ENCODE data around the gene MTURN. TPM values are rescaled to one million over a fixed set of nuclear protein-coding genes. Genes with fewer than 3 reads are reported as not detected.
A peak's percentile ranks its signal among the peaks of the same experiment; 100 is the strongest.

MTURN gene
- total and polyA plus RNA-seq, 10 of the 15 experiments (the other 5 are each of a cell fraction or from before 2014, with no cell fraction given), result 0.52 to 5.0 (median 3.3) TPM

DNA sequence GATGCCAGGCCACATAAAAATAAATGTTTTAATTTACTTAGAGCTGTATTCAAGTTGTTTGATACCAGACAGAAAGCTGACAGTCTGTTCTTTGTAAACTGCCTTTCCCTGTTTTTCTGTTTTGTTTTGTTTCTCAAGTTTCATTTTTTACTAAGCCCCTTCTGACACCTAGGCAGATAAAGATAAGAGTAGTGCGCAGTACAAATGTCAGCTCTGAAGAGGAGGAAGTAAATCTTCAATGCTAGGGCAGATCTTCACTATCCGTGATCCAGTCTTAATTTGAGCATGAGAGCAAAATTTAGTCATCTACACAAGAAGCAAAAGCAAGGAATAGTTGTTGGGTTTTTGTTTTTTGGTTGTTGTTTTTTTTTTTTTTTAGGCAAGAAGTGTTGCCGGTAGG, 27.3 kb downstream of the MTURN start:
- ChIA-PET POLR2A (interaction anchor here (0.6 to 1.1 kb wide), 4 partner anchors 16 to 276 kb away, joined by 3 to 4 read pairs (median 3); no protein-coding TSS in a partner anchor), RAD21 (ENCODE audit: unreplicated experiment) (interaction anchor here (1.0 to 6.5 kb wide), 16 partner anchors 14 to 638 kb away, joined by 3 to 75 read pairs (median 4); no protein-coding TSS in a partner anchor), SMC1A (ENCODE audit: uncharacterized antibody, unreplicated experiment) (interaction anchor here (0.5 to 9.4 kb wide), 21 partner anchors 12 to 416 kb away, joined by 3 to 148 read pairs (median 5); partner anchors contain the start of genes MTURN and PLEKHA8), CTCF (interaction anchor here (0.6 to 6.6 kb wide), 10 partner anchors 9 to 402 kb away, joined by 3 to 182 read pairs (median 4); partner anchors contain the start of gene ZNRF2)
- Histone ChIP-seq H3K27ac (ENCODE audit: control insufficient read depth, insufficient read depth) (no peak overlapping the region), H2AFZ (ENCODE audit: control insufficient read depth, low read depth, low read length) (peak overlapping the region; percentile 75), H4K20me1 (ENCODE audit: control insufficient read depth, insufficient read depth) (no peaks in the 10 kb centered on the region), H3K9me3 (replicated peaks; ENCODE audit: control insufficient read depth, insufficient read depth, low read length) (no peaks in the 10 kb centered on the region), H3K79me2 (ENCODE audit: control insufficient read depth, insufficient read depth, low read length) (no peaks in the 10 kb centered on the region), H3K27me3 (replicated peaks in 1 of 2; ENCODE audit: control insufficient read depth in 2 of 2, insufficient read depth in 2 of 2, low read length in 1 of 2) (no peaks in the 10 kb centered on the region), H3K4me1 (ENCODE audit: control insufficient read depth, insufficient read depth, low read length) (peaks cover 35% of the 10 kb centered on the region), H3K4me3 (no peak overlapping the region), H3K9ac (ENCODE audit: control insufficient read depth, insufficient read depth, low read length) (no peak overlapping the region), H3K36me3 (ENCODE audit: control insufficient read depth in 2 of 2, insufficient read depth in 2 of 2, low read length in 1 of 2) (no peaks in the 10 kb centered on the region), H3K4me2 (ENCODE audit: control insufficient read depth, insufficient read depth) (peak overlapping the region; percentile 80)
- ATAC-seq, result no peak
- WGBS (ENCODE audit: insufficient coverage, insufficient replicate concordance, low lambda C conversion rate, missing lambda C conversion rate), result 50% methylated on average over 3 of the region's 3 CpGs
- intact Hi-C loops (cut with micrococcal nuclease; ENCODE audit: unreplicated experiment), result loop anchor here (5.0 kb wide), 2 partner anchors 65 to 285 kb away; no protein-coding TSS in a partner anchor
- BruUV-seq (replicated peaks), result no TSS peak
- FAIRE-seq, result no peak
- in situ Hi-C loops (cut with MboI), result loop anchor here (5.0 kb wide), 3 partner anchors 120 to 400 kb away; partner anchors contain the start of gene ZNRF2
- DNase-seq (ENCODE audit: low read depth, low spot score), result no peak
- TF ChIP-seq, protein P1, sequence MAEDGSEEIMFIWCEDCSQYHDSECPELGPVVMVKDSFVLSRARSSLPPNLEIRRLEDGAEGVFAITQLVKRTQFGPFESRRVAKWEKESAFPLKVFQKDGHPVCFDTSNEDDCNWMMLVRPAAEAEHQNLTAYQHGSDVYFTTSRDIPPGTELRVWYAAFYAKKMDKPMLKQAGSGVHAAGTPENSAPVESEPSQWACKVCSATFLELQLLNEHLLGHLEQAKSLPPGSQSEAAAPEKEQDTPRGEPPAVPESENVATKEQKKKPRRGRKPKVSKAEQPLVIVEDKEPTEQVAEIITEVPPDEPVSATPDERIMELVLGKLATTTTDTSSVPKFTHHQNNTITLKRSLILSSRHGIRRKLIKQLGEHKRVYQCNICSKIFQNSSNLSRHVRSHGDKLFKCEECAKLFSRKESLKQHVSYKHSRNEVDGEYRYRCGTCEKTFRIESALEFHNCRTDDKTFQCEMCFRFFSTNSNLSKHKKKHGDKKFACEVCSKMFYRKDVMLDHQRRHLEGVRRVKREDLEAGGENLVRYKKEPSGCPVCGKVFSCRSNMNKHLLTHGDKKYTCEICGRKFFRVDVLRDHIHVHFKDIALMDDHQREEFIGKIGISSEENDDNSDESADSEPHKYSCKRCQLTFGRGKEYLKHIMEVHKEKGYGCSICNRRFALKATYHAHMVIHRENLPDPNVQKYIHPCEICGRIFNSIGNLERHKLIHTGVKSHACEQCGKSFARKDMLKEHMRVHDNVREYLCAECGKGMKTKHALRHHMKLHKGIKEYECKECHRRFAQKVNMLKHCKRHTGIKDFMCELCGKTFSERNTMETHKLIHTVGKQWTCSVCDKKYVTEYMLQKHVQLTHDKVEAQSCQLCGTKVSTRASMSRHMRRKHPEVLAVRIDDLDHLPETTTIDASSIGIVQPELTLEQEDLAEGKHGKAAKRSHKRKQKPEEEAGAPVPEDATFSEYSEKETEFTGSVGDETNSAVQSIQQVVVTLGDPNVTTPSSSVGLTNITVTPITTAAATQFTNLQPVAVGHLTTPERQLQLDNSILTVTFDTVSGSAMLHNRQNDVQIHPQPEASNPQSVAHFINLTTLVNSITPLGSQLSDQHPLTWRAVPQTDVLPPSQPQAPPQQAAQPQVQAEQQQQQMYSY (CRISPR knock-in tag; IDR thresholded peaks at IDR 0.05), result no peak
- no peak for TF ChIP-seq ZZZ3 (IDR thresholded peaks at IDR 0.05; ENCODE audit: control insufficient read depth, insufficient read length, low read depth)
- no peak for TF ChIP-seq GATAD2B (conservative IDR thresholded peaks at IDR 0.05; ENCODE audit: low read depth)
- TF ChIP-seq, protein P2, sequence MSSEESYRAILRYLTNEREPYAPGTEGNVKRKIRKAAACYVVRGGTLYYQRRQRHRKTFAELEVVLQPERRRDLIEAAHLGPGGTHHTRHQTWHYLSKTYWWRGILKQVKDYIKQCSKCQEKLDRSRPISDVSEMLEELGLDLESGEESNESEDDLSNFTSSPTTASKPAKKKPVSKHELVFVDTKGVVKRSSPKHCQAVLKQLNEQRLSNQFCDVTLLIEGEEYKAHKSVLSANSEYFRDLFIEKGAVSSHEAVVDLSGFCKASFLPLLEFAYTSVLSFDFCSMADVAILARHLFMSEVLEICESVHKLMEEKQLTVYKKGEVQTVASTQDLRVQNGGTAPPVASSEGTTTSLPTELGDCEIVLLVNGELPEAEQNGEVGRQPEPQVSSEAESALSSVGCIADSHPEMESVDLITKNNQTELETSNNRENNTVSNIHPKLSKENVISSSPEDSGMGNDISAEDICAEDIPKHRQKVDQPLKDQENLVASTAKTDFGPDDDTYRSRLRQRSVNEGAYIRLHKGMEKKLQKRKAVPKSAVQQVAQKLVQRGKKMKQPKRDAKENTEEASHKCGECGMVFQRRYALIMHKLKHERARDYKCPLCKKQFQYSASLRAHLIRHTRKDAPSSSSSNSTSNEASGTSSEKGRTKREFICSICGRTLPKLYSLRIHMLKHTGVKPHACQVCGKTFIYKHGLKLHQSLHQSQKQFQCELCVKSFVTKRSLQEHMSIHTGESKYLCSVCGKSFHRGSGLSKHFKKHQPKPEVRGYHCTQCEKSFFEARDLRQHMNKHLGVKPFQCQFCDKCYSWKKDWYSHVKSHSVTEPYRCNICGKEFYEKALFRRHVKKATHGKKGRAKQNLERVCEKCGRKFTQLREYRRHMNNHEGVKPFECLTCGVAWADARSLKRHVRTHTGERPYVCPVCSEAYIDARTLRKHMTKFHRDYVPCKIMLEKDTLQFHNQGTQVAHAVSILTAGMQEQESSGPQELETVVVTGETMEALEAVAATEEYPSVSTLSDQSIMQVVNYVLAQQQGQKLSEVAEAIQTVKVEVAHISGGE (CRISPR knock-in tag; IDR thresholded peaks at IDR 0.05), result no peak
- no peak for TF ChIP-seq MXI1 (IDR thresholded peaks at IDR 0.05; ENCODE audit: low read depth, low read length)
- TF ChIP-seq, protein P3, sequence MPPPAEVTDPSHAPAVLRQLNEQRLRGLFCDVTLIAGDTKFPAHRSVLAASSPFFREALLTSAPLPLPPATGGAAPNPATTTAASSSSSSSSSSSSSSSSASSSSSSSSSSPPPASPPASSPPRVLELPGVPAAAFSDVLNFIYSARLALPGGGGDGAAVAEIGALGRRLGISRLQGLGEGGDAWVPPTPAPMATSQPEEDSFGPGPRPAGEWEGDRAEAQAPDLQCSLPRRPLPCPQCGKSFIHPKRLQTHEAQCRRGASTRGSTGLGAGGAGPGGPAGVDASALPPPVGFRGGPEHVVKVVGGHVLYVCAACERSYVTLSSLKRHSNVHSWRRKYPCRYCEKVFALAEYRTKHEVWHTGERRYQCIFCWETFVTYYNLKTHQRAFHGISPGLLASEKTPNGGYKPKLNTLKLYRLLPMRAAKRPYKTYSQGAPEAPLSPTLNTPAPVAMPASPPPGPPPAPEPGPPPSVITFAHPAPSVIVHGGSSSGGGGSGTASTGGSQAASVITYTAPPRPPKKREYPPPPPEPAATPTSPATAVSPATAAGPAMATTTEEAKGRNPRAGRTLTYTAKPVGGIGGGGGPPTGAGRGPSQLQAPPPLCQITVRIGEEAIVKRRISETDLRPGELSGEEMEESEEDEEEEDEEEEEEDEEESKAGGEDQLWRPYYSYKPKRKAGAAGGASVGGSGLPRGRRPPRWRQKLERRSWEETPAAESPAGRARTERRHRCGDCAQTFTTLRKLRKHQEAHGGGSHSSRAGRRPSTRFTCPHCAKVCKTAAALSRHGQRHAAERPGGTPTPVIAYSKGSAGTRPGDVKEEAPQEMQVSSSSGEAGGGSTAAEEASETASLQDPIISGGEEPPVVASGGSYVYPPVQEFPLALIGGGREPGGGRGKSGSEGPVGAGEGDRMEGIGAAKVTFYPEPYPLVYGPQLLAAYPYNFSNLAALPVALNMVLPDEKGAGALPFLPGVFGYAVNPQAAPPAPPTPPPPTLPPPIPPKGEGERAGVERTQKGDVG (CRISPR knock-in tag; IDR thresholded peaks at IDR 0.05), result no peak
- TF ChIP-seq, protein P4, sequence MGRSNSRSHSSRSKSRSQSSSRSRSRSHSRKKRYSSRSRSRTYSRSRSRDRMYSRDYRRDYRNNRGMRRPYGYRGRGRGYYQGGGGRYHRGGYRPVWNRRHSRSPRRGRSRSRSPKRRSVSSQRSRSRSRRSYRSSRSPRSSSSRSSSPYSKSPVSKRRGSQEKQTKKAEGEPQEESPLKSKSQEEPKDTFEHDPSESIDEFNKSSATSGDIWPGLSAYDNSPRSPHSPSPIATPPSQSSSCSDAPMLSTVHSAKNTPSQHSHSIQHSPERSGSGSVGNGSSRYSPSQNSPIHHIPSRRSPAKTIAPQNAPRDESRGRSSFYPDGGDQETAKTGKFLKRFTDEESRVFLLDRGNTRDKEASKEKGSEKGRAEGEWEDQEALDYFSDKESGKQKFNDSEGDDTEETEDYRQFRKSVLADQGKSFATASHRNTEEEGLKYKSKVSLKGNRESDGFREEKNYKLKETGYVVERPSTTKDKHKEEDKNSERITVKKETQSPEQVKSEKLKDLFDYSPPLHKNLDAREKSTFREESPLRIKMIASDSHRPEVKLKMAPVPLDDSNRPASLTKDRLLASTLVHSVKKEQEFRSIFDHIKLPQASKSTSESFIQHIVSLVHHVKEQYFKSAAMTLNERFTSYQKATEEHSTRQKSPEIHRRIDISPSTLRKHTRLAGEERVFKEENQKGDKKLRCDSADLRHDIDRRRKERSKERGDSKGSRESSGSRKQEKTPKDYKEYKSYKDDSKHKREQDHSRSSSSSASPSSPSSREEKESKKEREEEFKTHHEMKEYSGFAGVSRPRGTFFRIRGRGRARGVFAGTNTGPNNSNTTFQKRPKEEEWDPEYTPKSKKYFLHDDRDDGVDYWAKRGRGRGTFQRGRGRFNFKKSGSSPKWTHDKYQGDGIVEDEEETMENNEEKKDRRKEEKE (IDR thresholded peaks at IDR 0.05), result no peak

Data from GM12878 (cell line).